NCI-H146 treated with DMSO at 0.1 percent for 48 hours (cell line): ENCODE measurements around the gene TMEM62.
"Not testable (repeated sequence)": the region's sequence is repeated elsewhere in the genome, so short reads cannot be mapped to it uniquely, and the experiment has no call there.

ENCODE experiments used
- DNase-seq: peaks from one replicate; lab custom pipeline; 2025; ENCODE audit not compliant: unreplicated experiment; lab: John Stamatoyannopoulos, UW

TMEM62 gene

DNA sequence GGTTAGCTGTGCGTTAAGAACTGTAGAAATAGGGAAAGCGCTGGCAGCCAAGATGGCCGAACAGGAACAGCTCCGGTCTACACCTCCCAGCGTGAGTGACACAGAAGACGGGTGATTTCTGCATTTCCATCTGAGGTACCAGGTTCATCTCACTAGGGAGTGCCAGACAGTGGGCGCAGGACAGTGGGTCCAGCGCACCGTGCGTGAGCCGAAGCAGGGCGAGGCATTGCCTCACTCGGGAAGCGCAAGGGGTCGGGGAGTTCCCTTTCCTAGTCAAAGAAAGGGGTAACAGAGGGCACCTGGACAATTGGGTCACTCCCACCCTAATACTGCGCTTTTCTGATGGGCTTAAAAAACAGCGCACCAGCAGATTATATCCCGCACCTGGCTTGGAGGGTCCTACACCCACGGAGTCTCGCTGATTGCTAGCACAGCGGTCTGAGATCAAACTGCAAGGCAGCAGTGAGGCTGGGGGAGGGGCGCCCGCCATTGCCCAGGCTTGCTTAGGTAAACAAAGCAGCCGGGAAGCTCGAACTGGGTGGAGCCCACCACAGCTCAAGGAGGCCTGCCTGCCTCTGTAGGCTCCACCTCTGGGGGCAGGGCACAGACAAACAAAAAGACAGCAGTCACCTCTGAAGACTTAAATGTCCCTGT lies 42.4 kb downstream of the TMEM62 start:
- DNase-seq: not testable (repeated sequence)

DNA sequence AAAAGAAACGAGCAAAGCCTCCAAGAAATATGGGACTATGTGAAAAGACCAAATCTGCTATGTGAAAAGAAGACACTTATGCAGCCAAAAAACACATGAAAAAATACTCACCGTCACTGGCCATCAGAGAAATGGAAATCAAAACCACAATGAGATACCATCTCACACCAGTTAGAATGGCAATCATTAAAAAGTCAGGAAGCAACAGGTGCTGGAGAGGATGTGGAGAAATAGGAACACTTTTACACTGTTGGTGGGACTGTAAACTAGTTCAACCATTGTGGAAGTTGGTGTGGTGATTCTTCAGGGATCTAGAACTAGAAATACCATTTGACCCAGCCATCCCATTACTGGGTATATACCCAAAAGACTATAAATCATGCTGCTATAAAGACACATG lies 43.8 kb downstream of the TMEM62 start:
- DNase-seq: not testable (repeated sequence)

DNA sequence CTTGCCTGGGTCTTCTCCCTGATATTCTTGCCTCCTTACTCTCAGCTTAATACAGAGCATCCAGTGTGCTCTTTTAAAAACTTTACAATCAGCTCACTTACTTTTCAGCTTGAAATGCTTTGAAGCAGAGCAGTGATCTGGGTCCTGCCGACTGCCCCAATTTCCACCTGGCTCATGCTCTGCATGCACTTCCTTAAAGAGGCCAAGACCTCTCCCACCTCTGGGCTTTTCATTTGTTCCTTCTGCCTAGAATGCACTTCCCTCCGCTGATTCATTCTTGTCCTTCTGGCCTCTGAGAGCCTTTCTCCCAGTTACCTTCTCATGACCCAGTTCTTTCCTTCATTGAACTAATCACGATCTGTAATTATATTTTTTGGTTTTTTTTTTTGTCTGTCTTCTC lies 49.9 kb downstream of the TMEM62 start:
- no peak for DNase-seq

DNA sequence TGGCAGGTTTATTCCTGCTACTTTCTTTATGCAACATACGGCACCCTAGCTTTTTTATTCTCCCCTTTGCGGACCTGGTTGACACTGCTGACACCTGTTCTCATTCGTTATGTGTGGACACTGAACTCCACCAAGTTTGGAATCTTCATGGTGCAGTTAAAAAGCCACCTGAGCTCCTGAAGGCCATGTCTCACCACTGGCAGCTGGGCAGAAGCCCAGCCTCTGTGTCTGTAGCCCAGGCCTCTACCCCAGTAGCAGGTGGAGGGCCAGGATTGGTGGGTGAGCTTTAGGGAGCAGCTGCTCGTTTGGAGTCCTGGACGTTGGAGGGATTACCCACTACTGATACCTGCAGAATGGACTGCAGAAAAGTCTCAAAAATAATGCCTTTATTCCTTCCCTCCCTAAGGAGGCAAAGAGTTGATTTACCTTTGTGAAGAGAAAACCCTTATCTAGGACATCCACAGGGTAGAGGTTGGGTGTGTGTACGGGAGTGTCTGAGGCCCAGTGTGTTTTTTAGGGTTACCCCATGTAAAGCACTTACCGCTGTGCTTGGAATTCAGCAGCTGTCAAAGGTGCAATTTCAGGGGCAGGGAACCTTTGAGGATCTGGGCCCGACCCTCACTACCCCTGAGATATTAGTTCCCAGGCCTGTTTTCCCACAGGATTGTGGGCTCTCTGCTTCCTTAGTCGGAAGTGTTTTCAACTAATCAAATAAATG lies 51.2 kb downstream of the TMEM62 start:
- no peak for DNase-seq

DNA sequence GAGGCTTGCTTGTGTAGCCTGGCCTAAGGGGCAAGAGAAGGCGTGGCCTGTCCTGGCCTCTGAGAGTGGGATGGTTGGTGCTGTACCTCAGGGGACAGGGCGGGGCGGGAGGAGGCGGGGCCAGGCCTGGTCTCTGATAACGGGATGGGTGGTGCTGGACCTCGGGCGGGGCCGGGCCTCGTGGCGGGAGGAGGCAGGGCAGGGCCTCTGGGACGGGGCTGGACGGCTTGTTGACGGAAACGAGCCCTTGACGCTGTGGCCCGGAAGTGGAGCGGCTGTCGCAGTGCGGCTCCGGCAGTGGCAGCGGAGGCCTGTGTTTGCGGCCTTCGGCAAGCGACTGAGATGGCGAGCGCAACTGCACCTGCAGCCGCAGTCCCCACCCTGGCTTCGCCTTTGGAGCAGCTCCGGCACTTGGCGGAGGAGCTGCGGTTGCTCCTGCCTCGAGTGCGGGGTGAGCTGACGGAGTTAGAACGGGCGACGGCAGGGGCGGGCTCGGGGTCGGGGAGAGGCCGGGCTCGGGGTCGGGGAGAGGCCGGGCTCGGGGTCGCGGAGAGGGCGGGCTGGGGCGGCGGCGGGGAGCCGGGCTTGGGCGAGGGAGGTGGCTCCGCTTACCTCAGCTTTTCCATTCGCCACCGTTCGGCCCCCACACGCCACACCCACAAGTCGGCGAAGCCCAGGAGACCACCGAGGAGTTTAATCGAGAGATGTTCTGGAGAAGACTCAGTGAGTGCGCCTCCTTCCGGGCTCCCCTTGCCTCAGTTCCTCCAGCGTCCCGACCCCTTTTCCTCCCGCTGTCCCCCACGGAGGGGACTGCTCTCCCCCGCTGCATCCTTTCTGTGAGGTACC lies 52.0 kb downstream of the TMEM62 start, which contains the start of gene CCNDBP1:
Gene CCNDBP1 (plus strand): TSS at position 247 of the 846 bp plus-strand sequence. CDS start 96 bp downstream, at position 343.
- peak; percentile 79 for DNase-seq

DNA sequence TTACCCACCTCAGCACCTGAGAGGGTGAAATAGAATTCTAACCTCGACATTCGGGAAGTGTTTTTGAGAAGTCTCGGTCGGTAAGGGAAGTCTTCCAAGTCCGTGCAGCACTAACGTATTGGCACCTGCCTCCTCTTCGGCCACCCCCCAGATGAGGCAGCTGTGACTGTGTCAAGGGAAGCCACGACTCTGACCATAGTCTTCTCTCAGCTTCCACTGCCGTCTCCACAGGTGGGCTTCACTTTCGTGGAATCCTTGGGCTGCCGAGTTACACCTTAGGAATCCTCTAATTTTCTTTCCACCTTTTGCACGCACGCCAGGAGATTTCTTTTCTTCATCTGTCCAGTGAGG lies 52.6 kb downstream of the TMEM62 start:
- DNase-seq: no peak

DNA sequence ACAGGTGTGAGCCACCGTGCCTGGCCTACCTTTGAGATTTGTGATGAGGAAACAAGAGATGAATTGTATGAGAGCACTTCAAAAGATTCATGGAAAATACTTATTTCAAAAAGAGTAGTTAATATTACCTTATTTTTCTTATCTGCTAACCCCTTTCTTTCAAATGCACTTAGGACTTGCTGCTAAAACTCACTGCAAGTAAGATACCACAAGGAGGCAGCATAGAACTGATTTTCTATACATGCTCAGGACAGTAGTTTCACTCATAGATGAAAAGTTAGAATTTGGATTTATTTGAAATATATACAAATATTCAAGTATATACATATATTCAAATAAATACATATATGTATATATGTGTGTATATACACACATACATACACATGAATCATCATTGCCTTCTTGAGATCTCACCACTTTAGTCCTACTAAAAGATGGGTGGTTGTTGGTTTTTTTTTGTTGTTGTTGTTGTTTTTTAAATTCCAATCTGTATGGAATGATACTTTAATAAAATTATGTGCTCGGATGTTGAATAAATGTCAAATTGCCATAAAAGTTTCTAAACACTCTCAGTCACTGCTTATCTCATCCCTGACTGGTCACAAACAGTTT lies 54.3 kb downstream of the TMEM62 start:
- no peak for DNase-seq

DNA sequence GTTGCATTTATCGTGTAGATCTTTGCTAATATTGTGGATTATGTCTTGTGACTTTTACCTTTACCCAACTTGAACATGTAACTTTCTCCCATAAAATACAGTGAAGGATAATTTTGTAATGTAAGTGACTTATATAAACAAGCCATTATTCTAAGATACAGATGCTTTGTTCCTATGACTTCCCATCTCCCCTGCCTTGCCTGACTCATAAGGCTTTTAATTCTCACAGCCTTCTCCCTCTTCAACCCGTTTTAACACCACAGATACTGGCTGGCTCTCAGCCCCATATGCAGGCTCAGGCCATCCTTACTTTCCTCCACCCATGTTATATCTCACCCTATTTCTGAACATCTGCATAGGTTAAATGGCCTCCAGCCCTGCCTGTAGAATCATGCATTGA lies 55.9 kb downstream of the TMEM62 start:
- DNase-seq: no peak

DNA sequence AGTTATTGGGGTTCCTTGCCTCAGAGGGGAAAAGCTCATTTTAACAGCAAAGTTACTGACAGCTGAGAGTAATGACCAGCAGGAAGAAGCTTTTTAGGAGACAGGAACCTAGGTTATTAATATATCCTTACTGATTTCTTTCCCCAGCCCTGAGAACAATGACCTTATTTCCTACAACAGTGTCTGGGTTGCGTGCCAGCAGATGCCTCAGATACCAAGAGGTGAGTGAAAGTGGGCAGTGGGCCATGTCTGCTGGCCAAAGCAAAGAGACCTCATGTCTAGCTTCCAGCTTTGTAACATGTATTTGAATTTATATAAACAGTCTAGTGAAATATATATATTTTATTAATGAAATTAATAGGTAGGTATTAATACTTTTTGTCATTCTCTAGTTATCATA lies 56.8 kb downstream of the TMEM62 start:
- no peak for DNase-seq

DNA sequence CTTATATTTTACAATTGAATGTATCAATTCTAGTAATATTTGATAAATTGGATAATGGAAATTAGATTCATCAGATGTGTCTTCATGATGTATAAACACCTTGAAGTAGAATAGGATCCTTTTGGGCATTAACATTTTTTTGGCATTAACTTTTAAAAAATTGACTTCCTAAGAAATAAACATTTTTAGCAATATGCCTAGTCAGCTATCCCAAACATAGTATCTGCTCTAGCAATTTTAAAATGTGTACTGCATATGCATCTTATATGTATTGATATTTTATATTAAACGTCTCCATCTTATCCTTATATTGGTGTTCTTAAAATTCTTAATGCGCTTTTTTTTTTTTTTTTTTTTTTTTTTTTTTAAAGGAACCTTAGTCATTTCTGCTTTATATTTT lies 60.3 kb downstream of the TMEM62 start:
- no peak for DNase-seq

DNA sequence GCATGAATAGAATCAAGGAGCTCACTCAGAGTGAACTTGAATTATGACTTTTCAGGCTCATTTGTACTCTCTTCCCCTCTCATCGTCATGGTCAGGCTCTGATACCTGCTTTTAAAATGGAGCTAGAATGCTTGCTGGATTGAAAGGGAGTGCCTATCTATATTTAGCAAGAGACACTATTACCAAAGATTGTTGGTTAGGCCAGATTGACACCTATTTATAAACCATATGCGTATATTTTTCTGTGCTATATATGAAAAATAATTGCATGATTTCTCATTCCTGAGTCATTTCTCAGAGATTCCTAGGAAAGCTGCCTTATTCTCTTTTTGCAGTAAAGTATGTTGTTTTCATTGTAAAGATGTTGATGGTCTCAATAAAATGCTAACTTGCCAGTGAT lies 61.4 kb downstream of the TMEM62 start:
- no peak for DNase-seq

DNA sequence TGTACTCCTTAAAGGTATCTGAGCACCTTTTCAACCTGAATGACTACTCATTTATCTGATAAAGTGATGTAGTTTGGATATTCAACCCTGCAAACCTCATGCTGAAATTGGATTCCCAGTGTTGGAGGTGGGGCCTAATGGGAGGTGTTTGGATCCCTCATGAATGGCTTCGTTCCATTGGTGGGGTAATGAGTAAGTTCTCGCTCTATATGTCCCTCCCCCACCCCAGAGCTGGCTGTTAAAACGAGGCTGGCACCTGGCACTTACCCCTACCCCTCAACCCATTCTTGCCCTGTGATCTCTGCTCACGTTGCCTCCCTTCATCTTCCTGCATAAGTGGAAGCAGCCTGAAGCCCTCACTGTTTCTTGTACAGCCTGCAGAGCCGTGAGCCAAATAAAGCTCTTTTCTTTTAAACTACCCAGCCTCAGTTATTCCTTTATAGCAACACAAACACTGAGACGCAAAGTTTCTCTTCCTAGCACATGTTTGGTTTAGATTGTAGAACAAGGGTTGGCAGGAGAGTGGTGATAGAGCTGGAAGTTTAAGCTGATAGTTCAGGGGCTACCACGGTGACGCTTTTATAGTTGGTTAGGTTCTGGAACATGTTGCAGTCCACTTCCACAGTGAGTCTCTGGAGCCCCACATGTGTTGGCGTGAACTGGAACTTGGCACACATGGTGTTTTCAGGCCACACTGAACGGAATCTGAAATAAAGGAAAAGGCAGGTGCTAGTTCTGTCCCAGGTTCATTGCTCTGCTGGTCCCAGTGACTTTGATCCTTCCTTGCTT lies 63.6 kb downstream of the TMEM62 start:
- no peak for DNase-seq

DNA sequence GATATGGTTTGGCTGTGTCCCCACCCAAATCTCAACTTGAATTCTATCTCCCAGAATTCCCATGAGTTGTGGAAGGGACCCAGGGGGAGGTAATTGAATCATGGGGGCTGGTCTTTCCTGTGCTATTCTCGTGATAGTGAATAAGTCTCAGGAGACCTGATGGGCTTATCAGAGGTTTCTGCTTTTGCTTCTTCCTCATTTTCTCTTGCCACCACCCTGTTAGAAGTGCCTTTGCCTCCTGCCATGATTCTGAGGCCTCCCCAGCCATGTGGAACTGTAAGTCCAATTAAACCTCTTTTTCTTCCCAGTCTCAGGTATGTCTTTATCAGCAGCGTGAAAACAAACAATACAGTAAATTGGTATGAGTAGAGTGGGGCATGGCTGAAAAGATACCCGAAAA lies 64.4 kb downstream of the TMEM62 start:
- DNase-seq: not testable (repeated sequence)

DNA sequence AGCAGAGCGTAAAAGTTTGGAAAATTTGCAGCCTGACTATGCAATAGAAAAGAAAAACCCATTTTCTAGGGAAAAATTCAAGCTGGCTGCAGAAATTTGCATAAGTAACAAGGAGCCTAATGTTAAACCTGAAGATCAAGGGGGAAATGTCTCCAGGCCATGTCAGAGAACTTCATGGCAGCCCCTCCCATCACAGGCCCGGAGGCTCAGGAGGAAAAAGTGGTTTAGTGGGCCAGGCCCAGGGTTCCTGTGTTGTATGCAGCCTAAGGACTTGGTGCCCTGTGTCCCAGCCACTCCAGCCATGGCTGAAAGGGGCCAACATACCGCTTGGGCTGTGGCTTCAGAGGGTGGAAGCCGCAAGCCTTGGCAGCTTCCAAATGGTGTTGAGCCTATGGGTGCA lies 65.2 kb downstream of the TMEM62 start:
- not testable (repeated sequence) for DNase-seq

DNA sequence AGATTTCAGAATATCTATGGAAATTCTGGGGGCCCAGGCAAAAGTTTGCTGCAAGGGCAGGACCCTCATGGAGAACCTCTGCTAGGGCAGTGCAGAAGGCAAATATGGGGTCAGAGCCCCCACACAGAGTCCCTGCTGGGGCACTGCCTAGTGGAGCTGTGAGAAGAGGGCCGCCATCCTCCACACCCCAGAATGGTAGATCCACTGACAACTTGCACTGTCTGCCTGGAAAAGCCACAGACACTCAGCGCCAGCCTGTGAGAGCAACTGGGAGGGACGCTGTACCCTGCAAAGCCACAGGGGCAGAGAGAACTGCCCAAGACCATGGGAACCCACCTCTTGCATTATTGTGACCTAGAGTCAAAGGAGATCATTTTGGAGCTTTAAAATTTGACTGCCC lies 65.6 kb downstream of the TMEM62 start:
- DNase-seq: no peak

DNA sequence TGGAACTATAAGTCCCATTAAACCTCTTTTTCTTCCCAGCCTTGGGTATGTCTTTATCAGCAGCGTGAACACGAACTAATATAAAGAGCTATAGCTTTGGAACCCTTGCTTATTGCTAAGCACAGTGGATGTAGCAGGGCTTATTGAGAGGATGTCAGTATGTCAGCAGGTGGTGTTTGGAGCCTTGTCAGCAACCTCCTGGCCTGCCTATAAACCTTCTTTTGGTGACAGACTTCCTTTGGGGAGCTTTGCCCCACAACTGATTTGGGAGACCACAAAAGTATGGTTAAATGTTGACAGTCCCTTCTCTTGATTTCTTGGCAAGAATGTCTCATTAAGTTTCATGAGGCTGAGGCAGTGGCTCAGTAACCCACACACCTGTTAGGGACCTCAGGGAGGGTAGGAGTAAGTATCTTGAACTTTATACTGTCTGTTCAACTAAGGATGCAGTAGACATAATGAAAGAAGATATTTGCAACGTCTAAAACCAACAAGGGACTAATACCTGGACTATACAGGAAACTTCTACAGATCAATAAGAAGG lies 66.6 kb downstream of the TMEM62 start:
- DNase-seq: no peak

DNA sequence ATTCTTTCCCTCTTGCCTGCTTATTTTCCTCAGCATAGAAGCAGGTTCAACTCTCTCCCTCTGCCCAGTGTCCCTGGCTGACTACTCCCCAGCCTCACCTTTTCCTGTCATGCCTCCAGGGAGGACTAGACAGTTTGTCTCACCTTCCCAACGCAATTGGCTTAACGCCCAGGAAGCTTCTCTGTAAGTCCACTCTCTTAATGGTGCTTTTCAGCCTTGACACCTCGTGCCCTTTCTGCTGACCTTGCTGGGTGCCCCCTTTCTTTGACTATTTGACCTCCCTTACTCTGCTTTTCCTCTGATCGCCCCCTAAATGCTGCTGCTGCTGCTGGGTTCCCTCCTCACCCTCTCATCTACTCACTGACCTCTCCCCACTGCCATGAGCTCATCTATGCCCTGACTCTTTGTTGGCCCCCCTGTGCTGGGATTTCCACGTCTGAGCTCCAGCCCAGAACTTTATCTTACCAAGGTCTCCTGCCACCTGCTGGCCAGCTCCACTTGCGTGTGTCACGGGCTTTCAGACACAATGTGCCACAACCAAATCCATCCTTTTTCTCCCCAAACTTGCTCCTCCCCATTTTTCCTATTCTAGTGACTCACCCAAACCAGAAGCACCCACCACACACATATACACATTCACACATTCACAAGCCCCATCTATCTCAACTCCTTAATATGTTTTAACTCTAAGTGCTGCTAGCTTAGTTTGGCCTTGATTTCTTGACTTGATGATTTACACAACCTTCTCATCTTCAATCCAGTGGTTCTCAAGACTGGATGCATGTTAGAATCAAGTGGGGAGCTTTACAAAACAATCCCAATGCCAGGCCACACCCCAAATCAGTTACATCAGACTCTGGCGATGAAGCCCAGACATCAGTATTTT lies 70.9 kb downstream of the TMEM62 start:
- peak; percentile 8 for DNase-seq

DNA sequence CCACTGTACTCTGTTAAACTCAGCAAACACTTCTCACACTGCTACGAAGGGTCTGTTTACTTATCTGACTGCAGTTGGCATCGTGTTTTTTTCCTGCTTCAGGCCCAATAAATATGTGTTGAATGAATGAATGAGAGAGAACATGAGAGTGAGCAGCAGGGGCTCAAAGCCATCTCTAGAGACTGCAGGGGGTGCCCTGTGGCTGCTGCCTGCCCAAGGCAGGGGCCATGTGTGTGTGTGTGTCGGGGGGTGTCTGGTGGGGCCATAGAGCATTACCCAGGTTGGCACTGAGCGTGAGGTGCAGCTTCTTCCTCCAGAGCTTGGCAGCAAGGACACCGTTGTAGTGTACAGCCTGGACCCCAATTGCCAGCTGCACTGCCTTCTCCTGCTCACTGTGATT lies 72.7 kb downstream of the TMEM62 start:
- DNase-seq: no peak

DNA sequence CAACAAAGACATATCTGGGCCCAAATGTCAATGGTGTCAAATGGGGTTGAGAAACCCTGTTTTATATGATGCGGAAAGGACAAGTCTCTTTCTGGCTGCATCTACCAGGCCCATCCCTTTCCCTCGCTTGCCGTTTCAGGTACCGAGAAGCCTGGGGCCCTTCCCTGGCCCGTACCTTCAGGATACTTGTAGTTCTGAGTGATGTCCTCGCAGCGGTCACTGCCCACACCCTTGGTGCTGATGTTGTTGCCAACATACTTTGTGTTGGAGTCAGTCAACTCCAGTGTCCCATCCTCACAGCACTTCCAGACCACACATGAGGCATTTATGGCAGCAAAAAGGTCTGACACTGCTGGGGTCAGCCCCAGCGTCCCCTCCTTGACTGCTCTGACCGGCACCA lies 73.6 kb downstream of the TMEM62 start:
- no peak for DNase-seq
